H1 (cell line): ENCODE data around the gene SLC6A18. TPM values are rescaled to one million over a fixed set of nuclear protein-coding genes. Genes with fewer than 3 reads are reported as not detected.

Experiments
- CTCF ChIA-PET: fragments of 300-600 bp; sonication (Branson Sonifier 250); formaldehyde crosslinking; loops from one replicate; lab custom pipeline; 2021; ENCODE audit not compliant: partially characterized antibody; lab: Charles Lee
- POLR2A ChIA-PET: fragments of 300-600 bp; sonication (Branson Sonifier 250); formaldehyde crosslinking; loops from one replicate; lab custom pipeline; 2021; ENCODE audit warnings: inconsistent platforms; ENCODE audit not compliant: partially characterized antibody; lab: Charles Lee
- DNase-seq, 2 experiments: peaks; one replicate each; pipeline versions ENCODE4 v3.0.0 to v3.0.0-alpha.2; 2010 to 2022; ENCODE audit warnings: low spot score in 2 of 2, low read depth in 1 of 2, mixed read lengths in 1 of 2
- FAIRE-seq: peaks from 2 replicates; lab custom pipeline; 2011; peaks lifted over from hg19 to GRCh38; lab: Jason Lieb, UNC
- H2AFZ ChIP-seq: 2 replicates; pipeline ENCODE4 v1.8.1; 2012; ENCODE audit warnings: low read length, inconsistent platforms
- H2AK5ac ChIP-seq: 2 replicates; pipeline ENCODE4 v1.6.1; 2013; ENCODE audit warnings: low read depth, low read length
- H2BK120ac ChIP-seq: replicated peaks from 2 replicates; pipeline ENCODE3; 2013; ENCODE audit warnings: low read depth, low read length, inconsistent platforms
- H2BK12ac ChIP-seq: 2 replicates; pipeline ENCODE4 v1.6.1; 2013; ENCODE audit warnings: low read depth, low read length
- H2BK15ac ChIP-seq: 2 replicates; pipeline ENCODE4 v1.6.1; 2013; ENCODE audit warnings: low read length
- H2BK20ac ChIP-seq: 2 replicates; pipeline ENCODE4 v1.6.1; 2013; ENCODE audit warnings: low read length
- H2BK5ac ChIP-seq: 2 replicates; pipeline ENCODE4 v1.6.1; 2013; ENCODE audit warnings: low read depth, low read length
- H3K14ac ChIP-seq: 2 replicates; pipeline ENCODE4 v1.6.1; 2013; ENCODE audit warnings: inconsistent platforms; ENCODE audit not compliant: insufficient read length
- H3K18ac ChIP-seq: 2 replicates; pipeline ENCODE4 v1.6.1; 2013; ENCODE audit warnings: low read length; ENCODE audit errors: extremely low read depth
- H3K23ac ChIP-seq: 2 replicates; pipeline ENCODE4 v1.6.1; 2013; ENCODE audit warnings: inconsistent platforms; ENCODE audit not compliant: insufficient read length
- H3K23me2 ChIP-seq: 2 replicates; pipeline ENCODE4 v1.6.1; 2013; ENCODE audit warnings: low read depth, low read length
- H3K27ac ChIP-seq: 2 replicates; pipeline ENCODE4 v1.6.1; 2011; ENCODE audit warnings: low read depth, low read length, inconsistent platforms
- H3K27me3 ChIP-seq, 4 experiments: replicated peaks in 1 of 4; 1 replicate in 1 of 4; 2 replicates in 3 of 4; pipeline versions ENCODE4 v1.6.1 to v1.8.1; 2011 to 2013; ENCODE audit warnings: low read length in 3 of 4, mild to moderate bottlenecking in 3 of 4, inconsistent platforms in 2 of 4, mixed read lengths in 2 of 4, moderate library complexity in 1 of 4; ENCODE audit not compliant: control insufficient read depth in 3 of 4, insufficient read depth in 3 of 4; ENCODE audit errors: extremely low read depth in 1 of 4
- H3K36me3 ChIP-seq, 4 experiments: 2 replicates each; pipeline versions ENCODE4 v1.6.1 to v1.8.1; 2011 to 2013; ENCODE audit warnings: mild to moderate bottlenecking in 4 of 4, low read length in 3 of 4, moderate library complexity in 2 of 4, control low read depth in 1 of 4, inconsistent platforms in 1 of 4; ENCODE audit not compliant: insufficient read depth in 4 of 4, control insufficient read depth in 2 of 4
- H3K4ac ChIP-seq: replicated peaks from 2 replicates; pipeline ENCODE3; 2013; ENCODE audit warnings: low read length, low read depth, mixed read lengths, inconsistent platforms; ENCODE audit not compliant: insufficient read length
- H3K4me1 ChIP-seq, 4 experiments: replicated peaks in 1 of 4; 1 replicate in 1 of 4; 2 replicates in 3 of 4; pipeline versions ENCODE4 v1.6.1 to v1.8.1; 2011 to 2013; ENCODE audit warnings: low read length in 3 of 4, inconsistent platforms in 2 of 4, mixed read lengths in 1 of 4; ENCODE audit not compliant: insufficient read depth in 4 of 4, control insufficient read depth in 3 of 4
- H3K4me2 ChIP-seq, 2 experiments: 2 replicates each; pipeline versions ENCODE4 v1.6.1 to v1.8.1; 2011 to 2013; ENCODE audit warnings: low read depth in 2 of 2, low read length in 2 of 2, control low read depth in 1 of 2, inconsistent platforms in 1 of 2, mild to moderate bottlenecking in 1 of 2; ENCODE audit not compliant: insufficient read depth in 1 of 2
- H3K4me3 ChIP-seq, 4 experiments: fragments of 200-600, 300-600 bp in 1 of 4; sonication (generic), shearing (Covaris generic), sonication (Bioruptor Twin) in 1 of 4; 2 replicates each; pipeline versions ENCODE4 v1.5.1 to v1.8.1; 2011 to 2016; ENCODE audit warnings: low read length in 4 of 4, low read depth in 3 of 4, control low read depth in 2 of 4, inconsistent platforms in 2 of 4, mild to moderate bottlenecking in 2 of 4, mixed read lengths in 1 of 4, moderate library complexity in 1 of 4; ENCODE audit not compliant: insufficient read depth in 2 of 4; ENCODE audit errors: extremely low read depth in 1 of 4
- H3K56ac ChIP-seq: replicated peaks from 2 replicates; pipeline ENCODE3; 2013; ENCODE audit warnings: low read depth, mild to moderate bottlenecking, mixed read lengths, low read length, inconsistent platforms; ENCODE audit not compliant: insufficient read length
- H3K79me1 ChIP-seq: 2 replicates; pipeline ENCODE4 v1.6.1; 2013; ENCODE audit warnings: low read depth, low read length, control low read depth
- H3K79me2 ChIP-seq, 2 experiments: 2 replicates each; pipeline versions ENCODE4 v1.6.1 to v1.8.1; 2012 to 2013; ENCODE audit warnings: low read length in 2 of 2, mild to moderate bottlenecking in 2 of 2, inconsistent platforms in 1 of 2; ENCODE audit not compliant: insufficient read depth in 2 of 2, control insufficient read depth in 1 of 2
- H3K9ac ChIP-seq, 4 experiments: replicated peaks in 1 of 4; 1 replicate in 1 of 4; 2 replicates in 3 of 4; pipeline versions ENCODE4 v1.6.1 to v1.8.1; 2011 to 2013; ENCODE audit warnings: low read depth in 3 of 4, low read length in 3 of 4, control low read depth in 2 of 4, mild to moderate bottlenecking in 2 of 4, moderate library complexity in 2 of 4, inconsistent platforms in 1 of 4; ENCODE audit errors: extremely low read depth in 1 of 4
- H3K9me3 ChIP-seq, 2 experiments: 2 replicates each; pipeline versions ENCODE4 v1.6.1 to v1.8.1; 2012 to 2013; ENCODE audit warnings: mild to moderate bottlenecking in 2 of 2, moderate library complexity in 2 of 2, control low read depth in 1 of 2, inconsistent platforms in 1 of 2, low read depth in 1 of 2, low read length in 1 of 2, mixed read lengths in 1 of 2; ENCODE audit not compliant: insufficient read depth in 2 of 2
- H4K20me1 ChIP-seq, 2 experiments: replicated peaks in 1 of 2; 2 replicates each; pipeline versions ENCODE3 to v1.8.1; 2011 to 2013; ENCODE audit warnings: inconsistent platforms in 2 of 2, low read length in 2 of 2, mild to moderate bottlenecking in 1 of 2; ENCODE audit not compliant: insufficient read depth in 2 of 2, control insufficient read depth in 1 of 2
- H4K5ac ChIP-seq: 2 replicates; pipeline ENCODE4 v1.6.1; 2013; ENCODE audit warnings: low read length, low read depth, mixed read lengths, inconsistent platforms; ENCODE audit not compliant: insufficient read length
- H4K8ac ChIP-seq: 2 replicates; pipeline ENCODE4 v1.8.0; 2013; ENCODE audit warnings: mild to moderate bottlenecking, moderate library complexity, low read length, inconsistent platforms; ENCODE audit not compliant: insufficient read depth; ENCODE audit errors: extremely low read depth
- H4K91ac ChIP-seq: replicated peaks from 2 replicates; pipeline ENCODE3; 2013; ENCODE audit warnings: low read length, mixed read lengths, inconsistent platforms; ENCODE audit not compliant: insufficient read length
- BCL11A ChIP-seq, 2 experiments: IDR thresholded peaks; one replicate each; pipeline ENCODE4 v1.6.1; 2011; ENCODE audit warnings: low read depth in 2 of 2, low read length in 2 of 2, mild to moderate bottlenecking in 2 of 2
- CBX5 ChIP-seq: fragments of 300-800, 300-1000 bp; sonication (generic); IDR thresholded peaks from 2 replicates; pipeline ENCODE4 v1.7.1; 2016; ENCODE audit warnings: antibody characterized with exemption, low read length, low read depth
- FOSL1 ChIP-seq: IDR thresholded peaks from 2 replicates; pipeline ENCODE4 v1.6.1; 2011; ENCODE audit warnings: mild to moderate bottlenecking, low read depth, low read length, moderate library complexity; ENCODE audit not compliant: insufficient read depth
- RBBP5 ChIP-seq: IDR thresholded peaks from 2 replicates; pipeline ENCODE4 v1.7.1; 2012; ENCODE audit warnings: low read depth, mild to moderate bottlenecking, inconsistent platforms, low read length, moderate library complexity, borderline replicate concordance
- RFX5 ChIP-seq: IDR thresholded peaks from 2 replicates; pipeline ENCODE4 v1.6.1; 2011; ENCODE audit warnings: low read depth, low read length, improper control_type of control experiment, borderline replicate concordance
- TAF1 ChIP-seq: IDR thresholded peaks from 2 replicates; pipeline ENCODE4 v1.6.1; 2011; ENCODE audit warnings: mild to moderate bottlenecking, low read depth, low read length
- ZNF274 ChIP-seq: IDR thresholded peaks from 2 replicates; pipeline ENCODE4 v1.7.0; 2012; ENCODE audit warnings: low read length, borderline replicate concordance; ENCODE audit errors: extremely low read depth
- WGBS, 2 experiments: shearing (Covaris generic) in 1 of 2; methylation state at CpG; one replicate each; pipeline versions ENCODE4 v1.1.6 to v1.1.7; 2013 to 2015; ENCODE audit warnings: low lambda C conversion rate in 2 of 2, mixed read lengths in 2 of 2, inconsistent platforms in 1 of 2, low coverage in 1 of 2, missing lambda C conversion rate in 1 of 2; ENCODE audit not compliant: insufficient replicate concordance in 2 of 2, insufficient coverage in 1 of 2, insufficient read length in 1 of 2; ENCODE audit errors: extremely low coverage in 1 of 2, missing lambda C conversion rate in 1 of 2; 5-methylcytosine and 5-hydroxymethylcytosine counted together
- polyA plus RNA-seq, 7 experiments: library from polyadenylated mRNA; depleted of rRNA in 3 of 7; stranded (reverse) in 5 of 7; unstranded in 2 of 7; fragments of >200 nt in 5 of 7; fragments of 200-250 nt in 2 of 7; gene quantifications; 1 replicate in 5 of 7; 2 replicates in 1 of 7; 4 replicates in 1 of 7; pipeline versions ENCODE4 v1.2.1 to v1.2.3, GENCODE V29; 2011 to 2013; ENCODE audit warnings: missing spikeins in 2 of 7, mixed read lengths in 2 of 7
- total RNA-seq: library from RNA; stranded (reverse); fragmentation: NEBNext Ultra II Directional; extraction: Animal tissue kit (Norgen Biotek cat#: 25700); gene quantifications from 2 replicates; pipeline ENCODE4 v1.2.1, GENCODE V29; 2021
- TF ChIP-seq, protein P1 (sequence below): IDR thresholded peaks from 2 replicates; pipeline ENCODE4 v1.6.1; 2012; ENCODE audit warnings: inconsistent platforms

Gene SLC6A18
- total and polyA plus RNA-seq, 2 of the 8 experiments (the other 6 are each of a cell fraction or from before 2014, with no cell fraction given), result not detected

DNA sequence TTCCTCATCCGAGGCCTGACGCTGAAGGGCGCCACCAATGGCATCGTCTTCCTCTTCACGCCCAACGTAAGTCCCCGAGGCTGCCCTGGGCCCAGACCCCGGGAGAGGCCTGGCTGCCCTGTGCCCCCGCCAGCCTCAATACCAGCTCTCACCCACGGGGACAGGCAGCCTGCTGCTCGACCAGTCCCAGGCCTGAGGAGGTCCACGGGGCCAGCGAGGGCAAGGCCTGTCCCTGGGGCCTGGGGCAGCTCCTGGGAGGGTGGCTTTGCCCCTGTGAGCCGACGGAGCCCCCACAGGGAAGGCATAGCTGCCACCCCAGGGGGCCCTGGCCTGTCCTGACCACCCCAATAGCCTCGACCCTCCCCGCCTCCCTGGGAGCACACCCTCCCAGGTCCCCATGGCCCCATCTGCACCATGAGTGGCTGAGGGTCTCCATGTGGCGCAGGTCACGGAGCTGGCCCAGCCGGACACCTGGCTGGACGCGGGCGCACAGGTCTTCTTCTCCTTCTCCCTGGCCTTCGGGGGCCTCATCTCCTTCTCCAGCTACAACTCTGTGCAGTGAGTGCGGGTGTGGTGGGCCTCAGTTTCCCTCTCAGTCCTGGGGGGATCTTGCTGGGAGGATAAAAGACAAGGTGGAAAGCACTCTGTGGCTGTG is 11.5 kb upstream of the SLC6A18 start:
- peaks cover 0 to 2% (median 0%) of the 10 kb centered on the region in 4 experiments; a peak in 2 of 7 replicates for H3K4me1 ChIP-seq
- 93% methylated on average over 20 of the region's 25 CpGs; no CpG with 5 or more reads in 1 of the 2 experiments for WGBS, 2 experiments
- H3K4ac ChIP-seq, result no peak overlapping the region
- no peak overlapping the region for H2BK15ac ChIP-seq
- H2AFZ ChIP-seq, result no peak overlapping the region
- H3K23ac ChIP-seq, result no peak overlapping the region
- no peak overlapping the region for H3K14ac ChIP-seq
- H3K79me2 ChIP-seq, result no peaks in the 10 kb centered on the region
- H2BK5ac ChIP-seq, result no peak overlapping the region
- H4K91ac ChIP-seq, result no peak overlapping the region
- no peak for DNase-seq
- peaks cover 3 to 6% of the 10 kb centered on the region in 2 experiments for H4K20me1 ChIP-seq
- no peak overlapping the region for H4K8ac ChIP-seq
- H3K4me2 ChIP-seq, result no peak overlapping the region
- H3K27ac ChIP-seq, result no peak overlapping the region
- H2BK12ac ChIP-seq, result no peak overlapping the region
- no peak overlapping the region for H2BK120ac ChIP-seq
- CTCF ChIA-PET, result interaction anchor here (0.8 to 1.1 kb wide), 2 partner anchors 11 to 32 kb away, joined by 3 to 5 read pairs; no protein-coding TSS in a partner anchor
- H3K36me3 ChIP-seq, result no peaks in the 10 kb centered on the region
- no peak overlapping the region for H3K56ac ChIP-seq
- H4K5ac ChIP-seq, result no peak overlapping the region
- H3K9ac ChIP-seq, result no peak overlapping the region
- no peak overlapping the region for H3K4me3 ChIP-seq
- no peaks in the 10 kb centered on the region for H3K23me2 ChIP-seq
- POLR2A ChIA-PET, result no interaction called here
- no peak for FAIRE-seq
- H3K9me3 ChIP-seq, result peaks cover 0 to 2% of the 10 kb centered on the region in 2 experiments; a peak in 1 of 4 replicates
- no peaks in the 10 kb centered on the region for H3K79me1 ChIP-seq
- no peaks in the 10 kb centered on the region; a peak in 1 of 7 replicates for H3K27me3 ChIP-seq
- H2AK5ac ChIP-seq, result no peak overlapping the region
- no peak overlapping the region for H3K18ac ChIP-seq
- H2BK20ac ChIP-seq, result no peak overlapping the region
- TF ChIP-seq BCL11A (IDR thresholded peaks at IDR 0.05; ENCODE audit: low read depth in 2 of 2, low read length in 2 of 2), result no peak
- TF ChIP-seq, protein P1, sequence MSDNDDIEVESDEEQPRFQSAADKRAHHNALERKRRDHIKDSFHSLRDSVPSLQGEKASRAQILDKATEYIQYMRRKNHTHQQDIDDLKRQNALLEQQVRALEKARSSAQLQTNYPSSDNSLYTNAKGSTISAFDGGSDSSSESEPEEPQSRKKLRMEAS, result no peak
- TF ChIP-seq RBBP5, result no peak
- TF ChIP-seq FOSL1, result no peak
- no peak for TF ChIP-seq RFX5
- no peak for TF ChIP-seq ZNF274
- TF ChIP-seq CBX5, result no peak
- TF ChIP-seq TAF1, result no peak
